Thyroid gland (tissue), 4 donors: Measurements from ENCODE around the gene ZNF878. TPM values are rescaled to one million over a fixed set of nuclear protein-coding genes. Genes with fewer than 3 reads are reported as not detected.

Experiments used
- DNase-seq, 2 donors: peaks; one replicate each; pipeline ENCODE4 v3.0.0-alpha.2; 2019
- H3K27ac ChIP-seq, 3 donors: fragments of 200-600 bp; sonication (generic); 1 replicate in 2 of 3; 2 replicates in 1 of 3; pipeline ENCODE4 v1.5.1; 2016 to 2019; ENCODE audit warnings: mild to moderate bottlenecking in 1 of 3, moderate library complexity in 1 of 3
- H3K27me3 ChIP-seq: fragments of 200-600 bp; sonication (generic); one replicate; pipeline ENCODE4 v1.5.1; 2019
- H3K36me3 ChIP-seq, 2 donors: fragments of 200-600 bp; sonication (generic); one replicate each; pipeline ENCODE4 v1.5.1; 2016 to 2019
- H3K4me1 ChIP-seq, 2 donors: fragments of 200-600 bp; sonication (generic); one replicate each; pipeline ENCODE4 v1.5.1; 2017 to 2019
- H3K4me3 ChIP-seq, 3 donors: fragments of 200-600 bp; sonication (generic); replicated peaks in 1 of 3; 1 replicate in 2 of 3; 2 replicates in 1 of 3; pipeline ENCODE4 v1.5.1; 2016; ENCODE audit warnings: mild to moderate bottlenecking in 1 of 3
- H3K9me3 ChIP-seq: fragments of 200-600 bp; sonication (generic); one replicate; pipeline ENCODE4 v1.5.1; 2017
- POLR2A ChIP-seq, 2 donors: fragments of 450-650 bp; IDR thresholded peaks; one replicate each; pipeline ENCODE4 v1.6.1; 2017; ENCODE audit warnings: antibody characterized with exemption in 2 of 2, mild to moderate bottlenecking in 2 of 2, moderate library complexity in 1 of 2
- WGBS, 2 donors: methylation state at CpG; one replicate each; pipeline ENCODE4 v1.1.5; 2017; 5-methylcytosine and 5-hydroxymethylcytosine counted together
- intact Hi-C: fragments of 100-400 bp; cut with DNase I; formaldehyde crosslinking; loops from one replicate; pipeline ENCODE4 v1.15.1; 2023
- total RNA-seq, 4 donors: library from RNA; depleted of rRNA; stranded (reverse); fragments of >200 nt; gene quantifications; one replicate each; pipeline ENCODE4 v1.2.3, GENCODE V29; 2016
- TF ChIP-seq, protein P1 (sequence below), 6 experiments: fragments of 200-600 bp in 3 of 6; fragments of 450-650 bp in 3 of 6; sonication (generic) in 3 of 6; IDR thresholded peaks; one replicate each; pipeline ENCODE4 v1.5.1; 2016 to 2019; ENCODE audit warnings: antibody characterized with exemption in 6 of 6, mild to moderate bottlenecking in 2 of 6, inconsistent platforms in 1 of 6, moderate library complexity in 1 of 6

ZNF878 gene
- total RNA-seq, 4 donors from 2014 or later = 0.22 to 0.67 (median 0.33) TPM

DNA sequence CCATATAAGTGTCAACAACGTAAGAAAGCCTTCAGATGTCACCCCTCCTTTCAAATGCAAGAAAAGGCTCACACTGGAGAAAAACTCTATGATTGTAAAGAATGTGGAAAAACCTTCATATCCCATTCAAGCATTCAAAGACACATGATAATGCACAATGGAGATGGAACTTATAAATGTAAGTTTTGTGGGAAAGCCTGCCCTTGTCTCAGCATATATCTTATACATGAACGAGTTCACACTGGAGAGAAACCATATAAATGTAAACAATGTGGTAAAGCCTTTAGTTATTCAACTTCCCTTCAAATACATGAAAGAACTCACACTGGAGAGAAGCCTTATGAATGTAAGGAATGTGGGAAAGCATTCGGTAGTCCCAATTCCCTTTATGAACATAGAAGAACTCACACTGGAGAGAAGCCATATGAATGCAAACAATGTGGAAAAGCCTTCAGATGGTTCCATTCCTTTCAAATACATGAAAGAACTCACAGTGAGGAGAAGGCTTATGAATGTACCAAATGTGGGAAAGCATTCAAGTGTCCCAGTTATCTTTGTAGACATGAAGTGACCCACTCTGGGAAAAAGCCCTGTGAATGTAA, 22.9 kb upstream of the ZNF878 start:
- TF ChIP-seq, protein P1, sequence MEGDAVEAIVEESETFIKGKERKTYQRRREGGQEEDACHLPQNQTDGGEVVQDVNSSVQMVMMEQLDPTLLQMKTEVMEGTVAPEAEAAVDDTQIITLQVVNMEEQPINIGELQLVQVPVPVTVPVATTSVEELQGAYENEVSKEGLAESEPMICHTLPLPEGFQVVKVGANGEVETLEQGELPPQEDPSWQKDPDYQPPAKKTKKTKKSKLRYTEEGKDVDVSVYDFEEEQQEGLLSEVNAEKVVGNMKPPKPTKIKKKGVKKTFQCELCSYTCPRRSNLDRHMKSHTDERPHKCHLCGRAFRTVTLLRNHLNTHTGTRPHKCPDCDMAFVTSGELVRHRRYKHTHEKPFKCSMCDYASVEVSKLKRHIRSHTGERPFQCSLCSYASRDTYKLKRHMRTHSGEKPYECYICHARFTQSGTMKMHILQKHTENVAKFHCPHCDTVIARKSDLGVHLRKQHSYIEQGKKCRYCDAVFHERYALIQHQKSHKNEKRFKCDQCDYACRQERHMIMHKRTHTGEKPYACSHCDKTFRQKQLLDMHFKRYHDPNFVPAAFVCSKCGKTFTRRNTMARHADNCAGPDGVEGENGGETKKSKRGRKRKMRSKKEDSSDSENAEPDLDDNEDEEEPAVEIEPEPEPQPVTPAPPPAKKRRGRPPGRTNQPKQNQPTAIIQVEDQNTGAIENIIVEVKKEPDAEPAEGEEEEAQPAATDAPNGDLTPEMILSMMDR (IDR thresholded peaks at IDR 0.05) = no peak
- no peak for TF ChIP-seq POLR2A (IDR thresholded peaks at IDR 0.05)
- H3K4me1 ChIP-seq = no peaks in the 10 kb centered on the region
- no peak for DNase-seq
- H3K27me3 ChIP-seq = no peaks in the 10 kb centered on the region
- no peak overlapping the region for H3K4me3 ChIP-seq
- peaks cover 35 to 50% of the 10 kb centered on the region in 2 donors for H3K36me3 ChIP-seq
- 95% methylated on average over 3 of the region's 3 CpGs for WGBS, 2 donors
- intact Hi-C loops = loop anchor here (10.0 kb wide), 1 partner anchor 161 kb away; no protein-coding TSS in a partner anchor
- H3K27ac ChIP-seq = no peak overlapping the region
- no peaks in the 10 kb centered on the region for H3K9me3 ChIP-seq

DNA sequence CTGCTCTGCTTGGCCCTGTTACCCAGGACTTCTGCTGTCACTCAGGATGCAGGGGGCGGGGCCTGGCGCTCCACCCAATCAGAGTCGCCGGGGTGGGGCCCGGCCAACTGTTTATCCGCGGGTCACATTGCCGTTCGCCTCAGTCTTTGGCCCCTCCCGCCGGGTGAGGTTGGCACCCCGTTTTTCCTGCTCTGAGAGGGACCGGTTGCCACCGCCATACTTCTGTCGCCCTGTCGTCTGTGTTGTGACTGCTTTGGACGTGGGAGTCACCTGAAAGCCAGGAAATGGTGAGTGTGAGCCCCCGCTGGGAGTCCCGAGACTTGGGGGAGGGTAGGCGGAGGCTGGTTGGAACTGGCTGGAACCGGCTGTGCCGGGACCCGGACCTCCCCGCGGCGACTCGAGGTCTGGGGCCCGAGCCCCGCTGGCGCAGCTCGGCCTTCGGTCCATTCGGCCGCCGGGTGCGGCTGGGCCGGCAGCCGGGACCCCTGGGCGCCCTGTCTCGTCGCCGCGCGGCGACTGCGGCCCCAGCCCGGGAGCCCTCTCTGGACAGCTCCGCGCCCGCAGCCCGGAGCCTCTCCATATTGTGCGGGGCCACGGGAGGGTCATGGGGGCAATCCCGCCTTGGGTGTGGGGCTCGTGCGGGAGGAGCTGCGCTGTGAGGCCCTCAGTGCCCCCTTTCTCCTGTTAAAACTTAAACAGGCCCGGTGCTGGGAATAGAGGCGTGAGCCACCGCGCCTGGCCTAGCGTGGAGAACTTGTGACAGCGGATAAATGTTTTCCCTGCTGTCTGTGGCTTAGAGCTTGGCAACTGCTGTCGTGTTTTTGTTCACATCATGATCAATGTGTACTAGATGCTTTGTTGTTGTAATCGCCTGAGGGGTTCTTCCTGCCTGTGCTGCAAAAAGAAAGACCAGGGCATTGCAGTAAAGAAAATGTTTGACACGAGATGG, 12.1 kb upstream of the ZNF878 start, which contains the start of gene ZNF844:
Gene ZNF844 (plus strand): TSS at position 142 of the 949 bp plus-strand sequence. CDS start 143 bp downstream, at position 285.
- Histone ChIP-seq H3K36me3 (no peaks in the 10 kb centered on the region), H3K4me1 (peaks cover 11 to 15% of the 10 kb centered on the region in 2 donors), H3K4me3 (peak within 1 kb of the TSS; percentile 24 to 86 (median 81)), H3K9me3 (no peaks in the 10 kb centered on the region), H3K27ac (peak within 1 kb of the TSS; percentile 95 to 98 (median 97)), H3K27me3 (no peaks in the 10 kb centered on the region)
- WGBS, 2 donors = 4 to 6% methylated on average over 9 to 19 of the region's 66 CpGs
- TF ChIP-seq POLR2A (IDR thresholded peaks at IDR 0.05) = peak; percentile 86 to 99
- TF ChIP-seq, protein P1 (IDR thresholded peaks at IDR 0.05) = no peak
- peak; percentile 99 for DNase-seq
- intact Hi-C loops = no loop called here

DNA sequence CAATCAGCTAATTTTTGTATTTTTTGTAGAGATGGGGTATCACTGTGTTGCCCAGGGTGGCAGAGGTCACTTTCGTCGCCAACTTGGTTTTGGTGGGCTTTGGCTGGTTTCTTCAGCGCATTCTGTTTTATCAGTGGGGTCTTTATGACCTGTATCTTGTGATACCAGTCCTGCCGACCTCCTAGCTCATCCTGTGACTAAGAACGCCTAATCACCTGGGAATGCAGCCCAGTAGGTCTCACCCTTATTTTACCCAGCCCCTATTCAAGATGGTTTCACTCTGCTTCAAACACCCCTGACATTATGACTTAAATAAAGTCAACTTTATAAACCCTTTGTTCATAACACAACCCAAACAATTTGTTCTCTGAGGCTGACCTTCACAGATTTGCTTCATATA, 3.0 kb upstream of the ZNF878 start:
- no peak for TF ChIP-seq POLR2A (IDR thresholded peaks at IDR 0.05)
- TF ChIP-seq, protein P1 (IDR thresholded peaks at IDR 0.05) = no peak
- Histone ChIP-seq H3K27me3 (no peaks in the 10 kb centered on the region), H3K4me3 (no peak overlapping the region), H3K27ac (no peak overlapping the region), H3K36me3 (no peaks in the 10 kb centered on the region), H3K4me1 (peaks cover 6 to 8% of the 10 kb centered on the region in 2 donors), H3K9me3 (no peaks in the 10 kb centered on the region)
- intact Hi-C loops = loop anchor here (10.0 kb wide), 1 partner anchor 91 kb away; the partner anchor contains the start of gene ZNF763
- no peak for DNase-seq
- WGBS, 2 donors = 87 to 96% methylated on average over 5 of the region's 5 CpGs

DNA sequence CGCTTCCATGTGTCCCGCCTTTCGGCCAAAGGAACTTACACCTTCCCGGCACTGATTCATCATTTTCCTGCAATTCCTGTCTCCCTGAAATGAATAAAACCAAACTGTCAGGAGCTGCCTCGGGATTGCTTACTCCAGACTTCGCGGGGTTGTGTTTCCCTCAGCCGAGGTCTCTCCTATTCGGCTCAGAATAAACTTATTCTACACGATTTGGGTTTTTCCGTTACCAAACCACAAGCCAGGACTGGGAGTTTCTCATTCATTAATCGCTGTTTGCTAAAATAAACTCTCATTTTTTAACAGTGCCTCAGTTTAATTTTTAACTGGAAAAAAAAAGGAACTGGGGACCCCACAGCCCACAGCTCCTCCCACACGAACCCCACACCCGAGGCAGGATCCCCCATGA, 667 bp downstream of the ZNF878 start:
- no peak for DNase-seq
- H3K9me3 ChIP-seq = no peaks in the 10 kb centered on the region
- 1 to 2% methylated on average over 14 of the region's 14 CpGs for WGBS, 2 donors
- H3K4me3 ChIP-seq = peak overlapping the region; percentile 22 to 60 (median 45)
- no peaks in the 10 kb centered on the region for H3K27me3 ChIP-seq
- TF ChIP-seq, protein P1 (IDR thresholded peaks at IDR 0.05) = no peak
- TF ChIP-seq POLR2A (IDR thresholded peaks at IDR 0.05) = no peak
- peaks cover 6 to 8% of the 10 kb centered on the region in 2 donors for H3K4me1 ChIP-seq
- intact Hi-C loops = loop anchor here (10.0 kb wide), 1 partner anchor 87 kb away; the partner anchor contains the start of gene ZNF763
- H3K27ac ChIP-seq = peak overlapping the region in 2 of 3 donors; percentile 49 to 73
- H3K36me3 ChIP-seq = no peaks in the 10 kb centered on the region
